SIG-M5 (cell line): ENCODE results near the gene DOCK6.
A peak's percentile ranks its signal among the peaks of the same experiment; 100 is the strongest.

Experiments used
- DNase-seq: peaks from one replicate; lab custom pipeline; 2025; lab: John Stamatoyannopoulos, UW

The DOCK6 gene, protein sequence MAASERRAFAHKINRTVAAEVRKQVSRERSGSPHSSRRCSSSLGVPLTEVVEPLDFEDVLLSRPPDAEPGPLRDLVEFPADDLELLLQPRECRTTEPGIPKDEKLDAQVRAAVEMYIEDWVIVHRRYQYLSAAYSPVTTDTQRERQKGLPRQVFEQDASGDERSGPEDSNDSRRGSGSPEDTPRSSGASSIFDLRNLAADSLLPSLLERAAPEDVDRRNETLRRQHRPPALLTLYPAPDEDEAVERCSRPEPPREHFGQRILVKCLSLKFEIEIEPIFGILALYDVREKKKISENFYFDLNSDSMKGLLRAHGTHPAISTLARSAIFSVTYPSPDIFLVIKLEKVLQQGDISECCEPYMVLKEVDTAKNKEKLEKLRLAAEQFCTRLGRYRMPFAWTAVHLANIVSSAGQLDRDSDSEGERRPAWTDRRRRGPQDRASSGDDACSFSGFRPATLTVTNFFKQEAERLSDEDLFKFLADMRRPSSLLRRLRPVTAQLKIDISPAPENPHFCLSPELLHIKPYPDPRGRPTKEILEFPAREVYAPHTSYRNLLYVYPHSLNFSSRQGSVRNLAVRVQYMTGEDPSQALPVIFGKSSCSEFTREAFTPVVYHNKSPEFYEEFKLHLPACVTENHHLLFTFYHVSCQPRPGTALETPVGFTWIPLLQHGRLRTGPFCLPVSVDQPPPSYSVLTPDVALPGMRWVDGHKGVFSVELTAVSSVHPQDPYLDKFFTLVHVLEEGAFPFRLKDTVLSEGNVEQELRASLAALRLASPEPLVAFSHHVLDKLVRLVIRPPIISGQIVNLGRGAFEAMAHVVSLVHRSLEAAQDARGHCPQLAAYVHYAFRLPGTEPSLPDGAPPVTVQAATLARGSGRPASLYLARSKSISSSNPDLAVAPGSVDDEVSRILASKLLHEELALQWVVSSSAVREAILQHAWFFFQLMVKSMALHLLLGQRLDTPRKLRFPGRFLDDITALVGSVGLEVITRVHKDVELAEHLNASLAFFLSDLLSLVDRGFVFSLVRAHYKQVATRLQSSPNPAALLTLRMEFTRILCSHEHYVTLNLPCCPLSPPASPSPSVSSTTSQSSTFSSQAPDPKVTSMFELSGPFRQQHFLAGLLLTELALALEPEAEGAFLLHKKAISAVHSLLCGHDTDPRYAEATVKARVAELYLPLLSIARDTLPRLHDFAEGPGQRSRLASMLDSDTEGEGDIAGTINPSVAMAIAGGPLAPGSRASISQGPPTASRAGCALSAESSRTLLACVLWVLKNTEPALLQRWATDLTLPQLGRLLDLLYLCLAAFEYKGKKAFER (N-terminal part only)

DNA sequence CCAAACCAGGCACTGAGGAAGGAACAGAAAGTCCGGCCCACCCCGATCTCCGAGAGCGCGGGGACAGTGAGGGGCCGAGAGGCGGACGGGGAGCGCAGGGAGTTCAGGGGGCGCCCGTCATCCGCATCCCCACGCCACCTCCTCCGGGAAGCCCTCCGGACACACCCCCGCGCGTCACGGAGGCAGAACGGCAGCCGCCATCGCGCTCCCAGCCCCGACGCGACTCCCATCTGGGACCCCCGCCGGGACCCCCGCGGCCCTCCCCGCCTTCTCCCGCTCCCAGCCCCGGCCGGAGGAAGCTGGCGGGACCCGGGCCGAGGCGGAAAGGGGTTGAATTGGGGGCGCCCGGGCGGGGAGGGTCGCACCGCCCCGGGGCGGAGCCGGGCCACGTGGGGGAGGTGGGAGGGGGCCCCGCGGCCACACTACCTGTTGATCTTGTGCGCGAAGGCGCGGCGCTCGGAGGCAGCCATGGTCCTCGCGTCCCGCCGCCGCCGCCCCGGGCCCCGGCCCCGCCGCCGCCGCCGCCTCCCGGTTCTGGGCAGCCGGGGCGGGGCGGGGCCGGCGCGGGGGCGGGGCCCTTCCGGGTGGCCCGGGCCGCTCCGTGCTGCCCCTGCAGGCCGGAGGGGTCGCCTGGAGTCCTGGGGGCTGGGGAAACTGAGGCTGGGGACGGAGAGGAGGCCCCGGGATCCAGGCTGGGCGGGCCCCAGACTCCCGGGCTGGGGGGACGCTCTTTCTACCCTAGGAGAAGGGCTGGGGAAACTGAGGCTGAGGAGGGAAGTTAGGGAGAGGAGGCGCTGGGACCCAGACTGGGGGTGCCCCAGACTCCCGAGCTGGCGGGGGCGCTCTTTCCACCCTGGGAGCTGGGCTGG lies at the start of gene DOCK6:
Gene DOCK6, minus strand, starts transcription at position 554 of the 869 bp plus-strand sequence. Its CDS starts 84 bp downstream, at position 470.
- no peak for DNase-seq

DNA sequence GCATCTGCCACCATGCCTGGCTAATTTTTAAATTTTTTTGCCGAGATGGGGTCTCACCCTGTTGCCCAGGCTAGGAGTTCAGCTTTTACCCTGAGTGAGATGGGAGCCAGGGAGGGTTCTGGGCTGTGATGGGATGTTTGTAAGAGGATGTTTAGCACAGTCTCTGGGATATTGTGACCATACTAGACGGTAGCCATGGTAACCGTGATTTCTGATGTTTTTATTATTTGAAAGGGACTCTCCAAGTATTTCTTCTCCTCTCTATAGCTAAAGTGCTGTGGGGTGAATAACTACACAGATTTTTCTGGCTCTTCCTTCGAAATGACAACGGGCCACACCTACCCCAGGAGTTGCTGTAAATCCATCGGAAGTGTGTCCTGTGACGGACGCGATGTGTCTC lies 44.0 kb upstream of the DOCK6 start:
- DNase-seq, result no peak

DNA sequence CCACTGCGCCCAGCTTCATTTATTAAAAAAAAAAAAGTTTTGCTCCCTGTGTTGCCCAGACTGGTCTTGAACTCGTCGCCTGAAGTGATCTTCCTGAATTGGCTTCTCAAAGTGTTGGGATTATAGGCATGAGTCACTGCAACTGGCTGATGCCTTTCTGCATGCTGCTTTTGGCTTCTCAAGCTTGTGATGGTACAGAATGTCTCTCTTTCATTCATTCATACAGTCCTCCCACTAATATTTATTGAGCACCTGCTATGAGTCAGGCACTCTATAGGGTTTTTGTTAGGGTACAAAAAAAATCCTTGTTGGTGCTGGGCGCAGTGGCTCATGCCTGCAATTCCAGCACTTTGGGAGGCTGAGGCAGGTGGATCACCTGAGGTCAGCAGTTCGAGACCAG lies 42.6 kb upstream of the DOCK6 start:
- DNase-seq, result no peak

DNA sequence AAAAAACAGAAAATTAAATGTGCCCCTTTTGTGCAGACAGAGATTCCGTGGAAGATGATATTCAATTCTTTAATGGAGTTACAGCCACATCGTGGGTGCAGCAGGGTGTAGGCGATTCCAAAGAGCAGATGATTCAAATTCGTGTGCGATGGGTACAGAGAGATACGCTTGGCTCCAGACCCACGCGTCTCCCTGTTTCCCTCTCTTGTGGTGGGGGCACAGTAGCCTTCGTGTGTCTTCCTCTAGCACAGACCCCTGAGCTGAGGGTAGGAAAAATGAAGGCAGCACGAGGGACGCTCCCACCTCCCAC lies 38.4 kb upstream of the DOCK6 start:
- no peak for DNase-seq

DNA sequence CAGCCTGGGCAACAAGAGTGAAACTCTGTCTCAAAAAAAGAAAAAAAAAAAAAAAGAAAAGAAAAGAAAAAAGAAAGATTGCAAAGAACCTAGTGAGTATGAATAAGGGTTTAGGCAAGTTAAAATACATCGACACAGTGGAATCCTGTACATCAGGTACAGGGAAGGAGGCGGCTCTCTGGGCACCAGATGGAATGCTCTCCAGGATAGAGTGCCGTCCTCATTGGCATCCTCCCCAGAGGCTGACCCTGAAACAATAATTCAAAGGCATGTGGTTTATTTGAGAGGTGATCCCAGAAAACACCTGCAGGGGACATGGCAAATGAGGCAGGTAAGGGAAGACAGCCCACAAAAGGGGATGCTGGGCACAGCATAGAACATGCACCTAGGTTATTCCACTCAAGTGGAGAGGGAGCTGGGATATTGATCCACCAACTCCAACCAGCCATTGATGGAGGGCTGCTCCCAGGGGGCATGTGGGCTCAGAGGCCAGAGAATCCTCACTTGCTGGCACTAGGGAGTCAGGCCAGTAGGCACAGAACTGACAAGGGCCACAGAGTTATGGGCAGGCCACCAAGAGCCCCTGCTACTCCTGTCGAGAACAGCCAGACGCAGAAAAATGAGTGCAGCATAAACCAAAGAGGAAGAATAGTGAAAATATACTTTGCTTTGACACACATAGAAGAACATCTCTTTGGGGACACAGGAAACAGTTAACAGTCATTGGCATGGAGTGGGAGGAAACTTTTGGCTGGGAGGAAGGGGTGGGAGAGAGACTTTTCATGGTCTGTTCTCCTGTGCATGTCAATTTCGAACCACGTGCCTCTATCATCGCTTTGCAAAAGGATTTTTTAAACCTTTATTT lies 37.9 kb upstream of the DOCK6 start:
- no peak for DNase-seq

DNA sequence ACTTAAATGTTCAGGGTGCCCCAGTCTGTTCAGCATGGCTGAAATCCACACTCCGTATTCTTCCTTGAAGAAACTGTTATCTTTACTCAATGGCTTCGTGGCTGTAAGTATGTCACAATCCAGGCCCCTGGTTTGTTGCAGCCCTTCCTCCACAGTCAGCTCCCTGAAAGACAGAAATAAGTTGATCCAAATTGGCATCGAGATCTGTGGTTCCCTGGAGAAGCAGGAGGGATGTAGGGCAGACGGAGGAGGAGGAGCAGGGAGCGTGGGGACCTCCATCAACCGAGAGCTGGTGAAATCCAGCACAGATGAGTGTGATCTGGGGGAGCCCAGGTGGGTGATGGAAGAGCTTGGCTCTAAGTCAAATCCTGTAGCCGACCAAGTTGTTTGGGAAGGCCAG lies 33.9 kb upstream of the DOCK6 start:
- no peak for DNase-seq

DNA sequence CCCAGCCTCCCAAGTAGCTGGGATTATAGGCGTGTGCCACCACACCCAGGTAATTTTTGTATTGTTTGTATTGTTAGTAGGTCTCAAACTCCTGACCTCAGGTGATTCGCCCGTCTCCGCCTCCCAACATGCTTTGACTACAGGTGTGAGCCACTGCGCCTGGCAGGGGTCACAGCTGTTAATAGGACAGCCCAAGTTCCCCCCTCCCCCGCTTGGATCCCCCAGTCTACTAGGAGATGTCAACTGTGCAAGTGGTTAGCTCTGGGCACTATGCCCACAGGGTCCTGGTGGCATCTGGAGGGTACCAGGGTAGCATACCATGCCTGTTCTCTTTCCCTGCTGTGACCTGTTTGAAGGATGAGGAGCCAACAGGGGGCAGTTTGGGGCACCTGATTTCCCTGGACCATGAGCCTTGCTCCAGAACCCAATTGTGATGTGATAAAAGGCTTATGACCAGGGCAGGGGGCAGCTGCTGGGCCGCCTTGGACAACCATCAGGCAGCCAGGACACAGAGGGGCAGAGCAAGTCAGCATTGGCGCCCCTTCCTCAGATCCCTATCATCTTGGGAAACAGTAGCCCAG lies 33.4 kb upstream of the DOCK6 start, which contains the start of gene TSPAN16:
Gene TSPAN16, plus strand, starts transcription at position 496 of the 581 bp plus-strand sequence. CDS start 138 bp downstream, outside the sequence.
- no peak for DNase-seq

DNA sequence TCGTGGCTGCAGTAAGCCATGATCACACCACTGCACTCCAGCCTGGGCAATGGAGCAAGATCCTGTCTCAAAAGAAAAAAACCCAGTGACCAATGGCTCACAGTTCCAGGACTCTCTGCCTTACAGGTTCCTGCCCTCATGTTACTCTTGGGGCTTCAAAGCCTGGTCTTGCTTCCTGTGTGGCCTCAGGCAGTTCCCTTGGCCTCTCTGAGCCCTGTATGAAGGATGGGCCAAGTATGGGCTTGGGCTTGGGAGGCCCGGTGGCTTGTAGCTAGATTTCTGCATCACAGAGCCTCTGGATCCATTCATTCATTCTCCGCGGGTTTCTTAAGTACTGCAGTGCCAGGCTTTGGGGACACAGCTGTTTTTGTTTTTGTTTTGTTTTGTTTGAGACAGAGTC lies 32.9 kb upstream of the DOCK6 start:
- no peak for DNase-seq

DNA sequence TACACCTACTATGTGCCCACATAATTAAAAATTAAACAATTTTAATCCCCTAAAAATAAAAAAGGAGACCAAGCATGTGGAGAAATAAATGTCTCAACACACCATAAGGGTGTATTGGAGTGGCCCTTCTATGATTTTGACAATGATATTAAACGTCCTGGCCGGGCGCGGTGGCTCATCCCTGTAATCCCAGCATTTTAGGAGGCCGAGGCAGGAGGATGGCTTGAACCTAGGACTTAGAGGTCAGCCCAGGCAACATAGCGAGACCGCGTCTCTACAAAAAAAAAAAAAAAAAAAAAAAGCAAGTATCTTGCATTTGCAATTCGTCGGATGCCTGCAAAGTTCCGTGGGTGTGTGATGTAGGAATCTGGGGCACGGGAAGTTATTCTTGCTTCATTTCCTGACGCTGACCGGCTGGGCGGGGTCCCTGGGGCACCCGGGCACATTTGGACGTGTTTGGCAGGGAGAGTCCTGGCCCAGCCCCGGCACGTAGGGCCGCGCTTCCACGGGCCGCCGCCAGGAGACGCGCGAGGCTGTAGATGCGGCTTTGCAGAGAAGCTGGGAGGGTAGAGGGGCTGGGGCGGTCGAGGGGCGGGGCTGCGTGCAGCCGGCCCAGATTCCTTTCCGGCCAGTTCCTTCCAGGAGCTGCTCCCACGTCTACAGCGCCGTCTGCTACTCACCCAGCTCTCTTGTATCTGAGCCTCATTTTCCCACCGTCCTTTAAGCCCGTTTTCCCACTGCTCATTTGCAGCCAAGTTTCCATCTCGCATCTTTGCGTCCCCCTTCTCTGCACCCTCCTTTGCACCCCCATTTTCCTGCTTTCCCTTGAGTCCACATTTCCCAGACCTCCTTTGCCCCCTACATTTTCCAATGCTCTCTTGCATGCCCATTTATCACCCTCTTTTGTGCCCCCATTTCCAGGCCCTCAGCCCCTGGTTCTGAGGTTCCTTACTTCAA lies 31.4 kb upstream of the DOCK6 start:
- DNase-seq, result peak; percentile 57

DNA sequence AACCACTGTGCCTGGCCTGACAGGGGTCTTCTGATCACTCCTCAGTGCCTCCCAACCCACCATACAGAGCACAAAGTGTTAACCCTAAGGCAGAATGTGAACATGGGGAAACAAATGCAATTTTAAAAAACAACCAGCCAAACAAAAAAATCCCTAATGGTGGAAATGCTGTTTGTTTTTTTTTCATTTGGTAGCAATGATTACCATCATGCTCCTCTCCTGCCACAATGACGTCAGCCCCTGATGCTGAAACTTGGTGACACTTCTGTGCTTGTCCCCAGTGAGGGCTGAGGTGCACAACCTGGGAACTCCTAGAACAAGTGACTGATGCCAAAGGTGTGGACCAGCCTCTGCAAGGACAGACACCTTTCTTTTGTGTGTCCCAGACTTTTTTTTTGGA lies 29.7 kb upstream of the DOCK6 start:
- DNase-seq, result no peak

DNA sequence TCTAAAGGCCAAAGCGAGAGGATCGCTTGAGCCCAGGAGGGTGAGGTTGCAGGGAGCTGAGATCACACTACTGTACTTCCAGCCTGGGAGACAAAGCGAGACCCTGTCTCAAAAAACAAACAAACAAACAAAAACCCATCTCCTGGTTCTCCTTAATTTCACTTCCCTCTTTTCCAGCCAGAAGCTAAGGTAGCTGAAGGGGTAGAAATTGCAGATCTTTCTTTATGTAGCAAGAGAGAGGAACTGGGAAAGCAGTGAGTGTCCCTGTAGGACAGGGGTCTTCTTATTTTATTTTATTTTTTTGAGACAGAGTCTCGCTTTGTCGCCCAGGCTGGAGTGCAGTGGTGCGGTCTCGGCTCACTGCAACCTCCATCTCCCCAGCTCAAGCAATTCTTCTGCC lies 29.1 kb upstream of the DOCK6 start:
- no peak for DNase-seq

DNA sequence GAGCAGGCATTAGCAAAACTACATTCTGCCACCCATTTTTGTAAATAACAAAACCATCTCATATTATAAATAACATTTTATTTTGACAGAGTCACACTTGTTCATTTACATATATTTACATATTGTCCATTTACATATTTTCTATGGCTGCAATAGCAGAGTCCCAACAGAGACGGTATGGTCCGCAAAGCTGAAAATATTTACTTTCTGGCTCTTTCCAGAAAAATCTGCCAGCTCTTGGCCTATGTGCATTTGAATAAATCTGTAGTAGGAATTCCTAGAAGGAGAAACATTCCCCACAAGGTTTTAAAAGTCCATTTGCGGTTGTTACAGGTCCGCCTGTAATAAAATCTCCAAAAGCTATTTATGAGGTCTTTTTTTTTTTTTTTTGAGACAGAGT lies 27.9 kb upstream of the DOCK6 start:
- DNase-seq, result no peak

DNA sequence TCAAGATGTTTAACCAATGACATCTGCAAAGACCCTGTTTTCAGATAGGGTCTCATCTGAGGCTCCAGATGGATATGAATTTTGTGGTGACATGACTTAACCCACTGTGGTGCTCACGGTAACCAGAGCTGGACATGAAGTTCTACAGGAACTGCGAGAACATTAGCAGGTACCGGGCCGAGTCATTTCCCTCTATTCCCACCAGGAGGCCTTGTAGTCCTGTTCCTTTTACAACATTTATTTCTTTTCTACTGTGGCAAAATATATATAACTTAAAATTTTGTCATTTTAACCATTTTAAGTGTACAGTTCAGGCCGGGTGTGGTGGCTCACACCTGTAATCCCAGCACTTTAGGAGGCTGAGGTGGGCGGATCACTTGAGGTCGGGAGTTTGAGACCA lies 26.0 kb upstream of the DOCK6 start:
- no peak for DNase-seq

DNA sequence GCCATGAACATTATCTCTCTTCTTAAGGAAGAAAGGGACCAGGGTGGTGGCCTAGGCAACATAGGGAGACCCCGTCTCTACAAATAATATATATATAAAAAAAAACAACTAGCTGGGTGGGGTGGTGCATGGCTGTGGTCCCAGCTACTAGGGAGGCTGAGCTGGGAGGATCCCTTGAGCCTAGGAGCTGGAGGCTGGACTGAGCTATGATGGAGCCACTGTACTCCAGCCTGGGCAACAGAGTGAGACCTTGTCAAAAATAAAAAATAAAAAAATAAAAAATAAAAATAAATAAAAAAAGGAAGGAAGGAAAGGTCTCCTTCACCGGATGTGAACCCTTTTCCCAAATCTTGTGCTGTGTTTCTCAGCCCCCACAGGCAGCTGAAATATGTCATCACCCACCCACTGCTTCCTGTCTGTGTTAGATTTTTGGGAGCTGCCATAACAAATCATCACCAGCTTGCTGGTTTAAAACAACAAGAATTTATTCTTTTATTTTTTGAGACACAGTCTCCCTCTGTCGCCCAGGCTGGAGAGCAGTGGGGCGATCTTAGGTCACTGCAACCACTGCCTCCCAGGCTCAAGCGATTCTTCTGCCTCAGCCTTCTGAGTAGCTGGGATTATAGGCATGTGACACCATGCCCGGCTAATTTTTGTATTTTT lies 24.1 kb upstream of the DOCK6 start:
- no peak for DNase-seq

DNA sequence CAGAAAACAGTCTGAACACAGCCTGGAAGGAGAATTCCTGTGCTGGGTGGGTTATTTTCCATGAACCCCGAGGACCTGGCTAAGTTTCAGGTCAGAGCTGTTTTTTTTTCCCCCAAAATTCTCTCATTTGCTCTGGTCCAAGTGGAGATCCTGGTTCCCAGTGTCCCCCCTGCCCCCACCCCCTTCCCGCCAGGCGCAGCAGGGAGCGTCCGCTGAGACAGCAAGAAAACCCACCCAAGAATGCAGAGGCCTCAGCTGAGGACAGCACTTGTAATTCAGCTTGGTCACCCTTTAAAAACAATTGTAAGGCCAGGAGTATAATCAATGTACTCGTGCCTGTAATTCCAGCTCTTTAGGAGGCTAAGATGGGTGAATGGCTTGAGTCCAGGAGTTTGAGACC lies 22.2 kb upstream of the DOCK6 start:
- no peak for DNase-seq

DNA sequence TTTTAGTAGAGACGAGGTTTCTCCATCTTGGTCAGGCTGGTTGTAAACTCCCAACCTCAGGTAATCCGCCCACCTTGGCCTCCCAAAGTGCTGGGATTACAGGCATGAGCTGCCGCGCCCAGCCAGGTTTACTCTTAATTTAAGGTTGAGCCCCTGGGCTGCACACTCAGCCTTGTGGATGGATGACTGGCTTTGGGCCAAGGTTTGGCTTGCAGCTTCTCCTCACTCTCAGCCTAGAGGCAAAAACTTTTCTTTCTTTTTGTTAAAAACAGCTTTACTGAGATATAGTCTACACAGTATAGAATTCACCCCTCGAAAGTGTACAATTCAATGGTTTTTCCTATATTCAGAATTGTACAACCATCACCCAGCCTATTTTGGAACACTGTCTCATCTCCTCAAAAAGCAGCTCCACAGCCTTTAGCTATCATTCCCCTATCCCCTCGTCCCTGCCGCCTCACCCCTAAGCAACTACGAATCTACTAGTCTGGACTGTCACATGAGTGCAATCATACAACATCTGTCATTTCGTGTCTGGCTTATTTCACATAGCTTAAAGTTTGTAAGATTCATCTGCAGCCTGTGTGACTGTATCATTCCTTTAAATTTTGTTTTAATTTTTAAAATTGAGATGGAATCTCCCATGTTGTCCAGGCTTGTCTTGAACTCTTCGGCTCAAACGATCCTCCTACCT lies 19.2 kb upstream of the DOCK6 start:
- DNase-seq, result no peak

DNA sequence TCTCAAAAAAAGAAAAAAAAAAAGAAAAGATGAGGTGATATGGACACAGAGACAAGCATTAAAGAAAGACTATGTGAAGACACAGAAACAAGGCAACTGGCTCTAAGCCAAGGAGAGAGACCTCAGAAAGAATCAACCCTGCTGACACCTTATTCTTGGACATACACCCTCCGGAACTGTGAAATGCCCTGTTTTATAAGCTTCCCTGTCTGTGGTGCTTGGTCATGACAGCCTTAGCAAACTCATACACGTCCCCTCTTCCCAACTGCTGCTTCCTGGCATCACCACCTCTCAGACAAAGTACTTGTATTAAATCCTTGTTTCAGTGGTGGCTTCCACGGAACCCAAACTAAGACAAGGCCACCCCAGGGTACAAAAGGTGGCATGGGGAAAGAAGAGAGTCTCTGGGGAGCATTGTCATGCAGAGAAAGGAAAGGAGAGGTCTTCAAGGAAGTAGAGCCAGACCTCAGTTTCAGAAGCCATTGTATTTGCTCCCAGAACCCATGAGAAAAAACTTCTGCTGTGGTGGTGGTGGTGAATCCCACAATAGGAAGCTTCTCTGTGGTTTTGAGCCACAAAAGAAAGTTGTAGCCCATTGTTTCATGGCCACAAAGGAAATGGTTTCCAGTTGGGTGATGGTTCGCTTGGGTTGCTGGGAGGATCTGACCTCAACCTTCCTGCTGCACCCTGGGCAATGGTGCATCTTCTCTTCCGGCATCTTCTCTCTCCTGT lies 17.3 kb upstream of the DOCK6 start:
- peak; percentile 42 for DNase-seq
